Posterior cingulate gyrus (tissue), 11 donors: ENCODE results near the gene ENTPD6.
A peak's percentile ranks its signal among the peaks of the same experiment; 100 is the strongest.

Experiments
- DNase-seq, 10 donors: peaks; one replicate each; pipeline versions ENCODE4 v3.0.0 to v3.0.0-alpha.2; 2020 to 2021; ENCODE audit warnings: mixed read lengths in 3 of 10
- intact Hi-C: fragments of 100-400 bp; cut with DNase I; formaldehyde crosslinking; loops from one replicate; pipeline ENCODE4 v1.15.1; 2023

Gene ENTPD6

GRCh38 chr20:25206063-25206403, 10.5 kb downstream of the ENTPD6 start:
- peak in 1 of 10 donors; percentile 48 for DNase-seq
- intact Hi-C loops, result no loop called here

DNA sequence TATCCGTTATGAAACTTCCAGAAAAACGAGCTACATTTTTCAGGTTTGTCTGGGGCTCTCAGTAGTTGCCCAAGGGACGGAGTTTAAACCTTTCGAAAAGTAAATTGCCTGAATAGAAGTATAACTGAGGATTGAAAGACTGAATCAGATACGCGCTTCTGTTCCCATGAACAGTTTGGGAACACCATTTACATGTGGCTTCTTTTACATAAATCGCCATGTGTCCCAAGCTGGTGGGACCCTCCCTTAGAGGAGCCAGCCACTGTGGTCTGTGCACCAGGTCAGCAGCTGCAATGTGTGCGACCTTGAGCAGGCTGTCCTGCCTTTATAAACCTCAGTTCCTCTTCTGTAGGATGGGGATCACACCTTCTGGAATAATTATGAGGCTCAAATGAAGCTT, 11.0 kb downstream of the ENTPD6 start:
- intact Hi-C loops, result no loop called here
- peak in 1 of 10 donors; percentile 40 for DNase-seq

GRCh38 chr20:25207149-25207959, 11.8 kb downstream of the ENTPD6 start:
- intact Hi-C loops, result no loop called here
- DNase-seq, result peak in 2 of 10 donors; percentile 48 to 75

DNA sequence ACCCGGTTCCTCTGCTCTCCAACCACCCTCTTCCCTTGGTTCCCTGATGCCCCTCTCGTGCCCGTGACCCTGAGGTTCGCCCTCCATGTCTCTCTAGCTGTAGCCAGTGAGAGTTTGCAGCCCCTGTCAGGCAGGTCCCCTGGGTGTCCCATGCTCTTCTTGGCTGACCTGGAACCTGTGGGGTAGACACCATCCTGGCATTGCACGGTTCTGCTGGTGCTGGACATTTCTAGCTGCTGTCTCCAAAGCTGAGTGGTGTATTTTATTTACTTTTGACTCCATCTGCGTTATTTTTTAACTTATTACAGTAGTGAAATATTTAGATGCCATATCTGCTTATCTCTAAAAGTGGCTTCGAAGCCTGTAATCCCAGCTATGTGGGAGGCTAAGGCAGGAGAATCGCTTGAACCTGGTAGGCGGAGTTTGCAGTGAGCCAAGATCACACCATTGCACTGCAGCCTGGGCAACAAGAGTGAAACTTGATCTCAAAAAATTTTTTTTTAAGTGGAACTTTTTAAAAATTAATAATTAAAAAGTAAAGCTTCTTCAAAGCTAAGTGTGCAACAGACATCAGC, 12.5 kb downstream of the ENTPD6 start:
- peak in 1 of 10 donors; percentile 25 for DNase-seq
- intact Hi-C loops, result no loop called here

- intact Hi-C loops, result no loop called here
- DNase-seq, result no peak
These were observed 13.9 kb downstream of the ENTPD6 start for GRCh38 chr20:25209400-25209799.

GRCh38 chr20:25209911-25210310, 14.4 kb downstream of the ENTPD6 start:
- intact Hi-C loops, result no loop called here
- DNase-seq, result peak in 1 of 10 donors; percentile 38

- intact Hi-C loops, result no loop called here
- peak in 2 of 10 donors; percentile 53 to 71 for DNase-seq
These were observed 15.8 kb downstream of the ENTPD6 start for GRCh38 chr20:25211273-25211672.

GRCh38 chr20:25212242-25212641, 16.7 kb downstream of the ENTPD6 start:
- DNase-seq, result peak in 1 of 10 donors; percentile 33
- intact Hi-C loops, result no loop called here

GRCh38 chr20:25213566-25214425, 18.3 kb downstream of the ENTPD6 start:
- intact Hi-C loops, result no loop called here
- peak in 1 of 10 donors; percentile 48 for DNase-seq

GRCh38 chr20:25214426-25214790, 18.9 kb downstream of the ENTPD6 start:
- no peak for DNase-seq
- intact Hi-C loops, result no loop called here

DNA sequence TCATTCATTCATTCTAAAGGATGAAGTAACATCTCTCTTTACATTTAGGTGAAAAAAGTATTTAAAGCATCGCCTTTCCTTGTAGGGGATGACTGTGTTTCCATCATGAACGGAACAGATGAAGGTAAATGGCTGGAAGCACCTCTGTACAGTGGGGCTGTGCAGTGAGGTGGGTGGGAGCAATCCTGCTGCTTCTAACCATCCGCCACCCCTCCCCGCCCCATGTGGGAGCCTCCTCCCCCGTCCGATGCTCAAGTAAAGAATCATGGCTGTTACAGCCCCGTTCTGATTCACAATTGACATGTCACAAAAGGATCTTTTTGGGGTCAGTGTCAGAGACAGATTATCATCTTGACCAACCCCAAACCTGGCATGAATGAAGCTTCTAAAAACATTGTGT, 19.3 kb downstream of the ENTPD6 start:
- intact Hi-C loops, result no loop called here
- DNase-seq, result peak in 1 of 10 donors; percentile 51

DNA sequence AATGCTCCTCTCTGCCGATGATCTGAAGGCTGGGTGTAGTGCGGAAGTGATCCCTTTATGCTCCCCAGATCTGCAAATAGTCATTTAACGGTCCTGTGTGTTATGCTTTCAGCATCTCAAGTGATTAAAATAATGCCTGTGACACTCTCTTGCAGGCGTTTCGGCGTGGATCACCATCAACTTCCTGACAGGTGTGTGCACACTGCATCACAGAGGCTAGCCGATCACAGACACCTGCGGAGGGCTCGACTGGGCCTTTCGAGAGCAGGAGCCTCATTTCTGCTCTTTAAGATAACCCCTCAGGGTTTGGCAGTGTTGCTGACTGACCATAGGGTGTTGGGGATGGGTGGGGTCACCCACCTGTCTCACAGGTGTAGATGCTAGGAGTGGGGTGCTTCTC, 20.0 kb downstream of the ENTPD6 start:
- intact Hi-C loops, result no loop called here

GRCh38 chr20:25216199-25216945, 20.9 kb downstream of the ENTPD6 start:
- intact Hi-C loops, result no loop called here
- DNase-seq, result no peak

More for the DNA sequence above, 20.0 kb downstream of the ENTPD6 start:
- no peak for DNase-seq

DNA sequence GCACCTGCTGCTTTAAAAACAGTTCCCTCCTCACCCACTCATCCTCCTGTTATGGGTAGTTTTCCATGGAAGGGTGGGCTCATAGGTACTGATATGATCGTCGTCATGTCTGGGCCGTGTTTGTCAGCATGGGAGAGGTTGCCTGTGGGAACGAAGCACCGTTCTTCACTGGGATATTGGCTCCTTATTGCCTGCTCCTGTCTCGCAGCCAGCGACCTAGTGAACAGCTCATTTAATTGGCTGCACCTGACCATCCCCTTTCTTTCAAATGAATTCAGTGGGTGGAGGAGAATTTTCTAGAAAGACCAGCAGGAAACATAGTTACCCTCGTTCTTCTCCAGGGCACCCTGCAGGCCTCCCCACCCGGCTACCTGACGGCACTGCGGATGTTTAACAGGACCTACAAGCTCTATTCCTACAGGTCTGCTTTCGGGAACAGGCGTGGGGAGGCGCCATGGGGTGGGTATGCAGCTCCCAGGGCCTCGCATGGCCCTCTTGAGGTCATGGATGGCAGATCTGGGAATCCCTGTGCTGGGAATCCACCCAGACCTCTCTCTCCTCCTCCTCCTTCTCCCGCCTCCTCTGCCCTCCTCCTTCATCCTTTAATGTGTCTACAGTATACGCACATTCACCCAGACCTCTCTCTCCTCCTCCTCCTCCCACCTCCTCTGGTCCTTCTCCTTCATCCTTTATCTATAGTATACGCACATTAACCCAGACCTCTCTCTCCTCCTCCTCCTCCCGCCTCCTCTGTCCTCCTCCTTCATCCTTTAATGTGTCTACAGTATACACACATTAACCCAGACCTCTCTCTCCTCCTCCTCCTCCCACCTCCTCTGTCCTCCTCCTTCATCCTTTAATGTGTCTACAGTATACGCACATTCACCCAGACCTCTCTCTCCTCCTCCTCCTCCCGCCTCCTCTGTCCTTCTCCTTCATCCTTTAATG, 21.9 kb downstream of the ENTPD6 start:
- intact Hi-C loops, result no loop called here
- DNase-seq, result no peak

GRCh38 chr20:25218109-25218486, 22.6 kb downstream of the ENTPD6 start:
- DNase-seq, result no peak
- intact Hi-C loops, result no loop called here

DNA sequence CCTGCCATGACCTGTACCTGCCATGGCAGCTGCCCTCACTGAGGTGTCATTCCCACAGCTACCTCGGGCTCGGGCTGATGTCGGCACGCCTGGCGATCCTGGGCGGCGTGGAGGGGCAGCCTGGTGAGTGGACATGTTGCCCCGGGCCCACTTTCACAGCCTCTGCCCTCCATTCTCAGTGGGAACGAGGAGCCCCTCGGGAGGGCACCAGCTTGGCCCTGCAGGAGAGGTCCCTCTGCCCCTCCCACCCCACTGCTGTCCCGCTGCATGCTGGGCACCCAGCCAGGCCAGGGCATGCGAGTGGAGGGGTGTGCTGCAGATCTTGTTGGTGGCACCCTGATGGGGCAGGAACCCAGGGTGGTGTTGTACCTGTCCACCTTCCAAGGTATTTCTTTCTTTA, 23.0 kb downstream of the ENTPD6 start:
- intact Hi-C loops, result no loop called here
- peak in 1 of 10 donors; percentile 31 for DNase-seq

- DNase-seq, result peak in 2 of 10 donors; percentile 39 to 48
- intact Hi-C loops, result no loop called here
These were observed 23.9 kb downstream of the ENTPD6 start for GRCh38 chr20:25219365-25219764.

DNA sequence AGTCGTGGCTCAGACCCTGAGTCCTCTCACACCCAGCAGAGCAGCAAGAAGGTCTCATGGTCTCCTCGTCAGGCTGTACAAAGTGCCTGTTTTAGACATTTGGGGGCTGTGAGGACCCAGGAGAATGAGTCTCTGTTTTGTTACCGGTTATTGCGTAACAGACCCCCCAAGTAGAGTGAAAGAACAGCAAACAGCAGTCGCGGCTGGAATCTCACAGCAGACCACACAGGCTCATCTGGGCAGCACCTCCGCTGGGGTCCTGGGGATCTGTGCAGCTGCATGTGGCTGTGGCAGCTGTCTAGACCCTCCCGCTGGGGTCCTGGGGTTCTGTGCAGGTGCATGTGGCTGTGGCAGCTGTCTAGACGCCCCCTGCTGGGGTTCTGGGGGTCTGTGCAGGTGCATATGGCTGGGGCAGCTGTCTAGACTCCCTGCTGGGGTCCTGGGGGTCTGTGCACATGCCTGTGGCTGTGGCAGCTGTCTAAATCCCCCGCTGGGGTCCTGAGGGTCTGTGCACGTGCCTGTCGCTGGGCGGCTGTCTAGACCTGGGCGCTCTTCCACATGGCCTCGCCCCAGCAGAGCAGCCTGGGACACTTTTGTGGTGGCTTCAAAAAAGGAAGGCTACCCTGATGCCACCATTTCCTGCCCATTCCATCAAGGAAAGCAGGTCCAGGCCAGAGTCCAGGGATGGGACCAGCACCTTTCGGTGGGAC, 24.7 kb downstream of the ENTPD6 start:
- intact Hi-C loops, result no loop called here
- DNase-seq, result peak in 1 of 10 donors; percentile 47
